GM12801 (cell line): Measurements from ENCODE around the gene MAP2K7.

Experiments used
- CTCF ChIP-seq: IDR thresholded peaks from one replicate; pipeline ENCODE4 v1.5.1; 2011; ENCODE audit warnings: control low read depth; ENCODE audit not compliant: insufficient read length; ENCODE audit errors: extremely low read depth

The MAP2K7 gene

DNA sequence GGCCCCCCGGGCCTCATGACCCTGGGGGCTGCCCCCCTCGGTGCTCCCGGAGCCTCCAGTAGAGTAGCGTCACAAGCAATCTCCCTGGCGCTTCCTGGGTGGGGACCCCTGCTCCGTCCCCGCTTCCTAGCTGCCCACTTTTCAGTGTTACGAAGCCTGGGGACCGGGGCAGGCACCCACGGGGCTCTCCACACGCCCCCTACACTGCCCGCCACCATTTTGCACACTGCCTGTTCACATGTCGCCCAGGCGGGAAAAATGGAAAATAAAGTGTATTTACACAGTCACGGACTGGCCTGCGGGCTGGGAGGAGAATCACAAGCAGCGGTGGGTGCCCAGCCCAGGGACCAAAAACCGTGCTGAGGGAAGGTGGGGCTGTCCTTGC, 39.0 kb upstream of the MAP2K7 start:
- TF ChIP-seq CTCF = no peak

DNA sequence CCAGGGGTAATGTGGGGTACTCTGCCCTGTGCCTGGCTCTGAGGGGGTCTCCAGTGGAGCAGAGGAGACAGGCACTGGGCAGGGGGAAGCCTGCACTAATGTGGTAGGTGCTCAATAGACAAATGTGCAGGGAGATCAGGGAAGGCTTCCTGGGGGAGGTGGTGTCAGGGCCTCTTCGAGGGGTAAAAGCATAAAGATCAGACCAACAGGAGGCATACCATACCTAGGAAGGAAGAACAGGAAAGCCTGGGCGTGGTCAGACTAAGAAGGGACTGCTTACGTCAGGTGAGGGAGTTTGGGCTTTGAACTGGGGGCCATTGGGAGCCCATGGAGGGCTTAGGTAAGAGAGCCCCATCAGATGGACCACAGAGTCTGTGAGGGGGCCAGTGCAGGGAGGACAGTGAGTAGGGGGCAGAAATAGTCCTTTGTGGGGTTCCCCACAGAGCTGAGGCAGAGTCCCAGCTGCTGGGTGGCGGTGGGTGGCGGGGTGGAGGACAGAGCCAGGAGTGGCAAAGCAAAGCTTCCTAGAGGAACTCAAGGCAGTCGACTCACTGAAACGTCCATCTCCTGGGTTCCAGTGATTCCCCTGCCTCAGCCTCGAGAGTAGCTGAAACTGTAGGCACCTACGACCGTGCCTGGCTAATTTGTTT, 38.3 kb upstream of the MAP2K7 start:
- no peak for TF ChIP-seq CTCF

- no peak for TF ChIP-seq CTCF
Measured at GRCh38 chr19:7866399-7867091, 37.1 kb upstream of the MAP2K7 start.

DNA sequence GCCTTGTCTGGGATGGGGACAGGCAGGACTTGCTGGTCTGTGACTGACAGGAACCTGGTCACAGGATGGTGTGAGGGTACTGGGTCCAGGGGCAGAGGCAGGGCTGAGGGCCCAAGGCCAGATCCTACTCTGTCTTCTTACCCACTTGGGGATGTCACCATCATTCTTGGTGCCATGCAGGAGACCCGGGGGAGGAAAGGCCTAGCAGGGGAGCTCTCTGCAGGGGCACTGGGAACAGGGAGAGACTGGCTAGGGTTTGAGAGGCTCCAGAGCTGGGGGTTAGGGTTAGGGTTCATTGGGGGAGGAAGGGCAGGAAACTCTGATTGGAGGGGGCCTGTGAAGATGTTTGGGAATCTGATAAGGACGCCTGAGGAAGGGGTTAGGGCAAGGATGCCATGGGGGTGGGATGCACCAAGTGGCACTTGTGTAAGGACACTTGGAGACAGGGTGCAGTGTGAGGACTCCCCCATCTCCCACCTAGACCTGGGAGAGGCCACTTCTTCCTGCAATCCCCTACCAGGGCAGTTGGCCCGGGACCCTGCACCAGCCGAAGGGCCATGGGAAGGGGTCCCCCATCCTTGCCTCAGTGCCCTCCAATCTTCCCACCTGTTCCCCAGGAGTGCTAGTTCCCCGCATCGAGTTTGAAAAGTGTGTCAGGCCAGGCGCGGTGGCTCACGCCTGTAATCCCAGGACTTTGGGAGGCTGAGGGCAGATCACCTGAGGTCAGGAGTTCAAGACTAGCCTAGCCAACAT, 36.4 kb upstream of the MAP2K7 start:
- no peak for TF ChIP-seq CTCF

DNA sequence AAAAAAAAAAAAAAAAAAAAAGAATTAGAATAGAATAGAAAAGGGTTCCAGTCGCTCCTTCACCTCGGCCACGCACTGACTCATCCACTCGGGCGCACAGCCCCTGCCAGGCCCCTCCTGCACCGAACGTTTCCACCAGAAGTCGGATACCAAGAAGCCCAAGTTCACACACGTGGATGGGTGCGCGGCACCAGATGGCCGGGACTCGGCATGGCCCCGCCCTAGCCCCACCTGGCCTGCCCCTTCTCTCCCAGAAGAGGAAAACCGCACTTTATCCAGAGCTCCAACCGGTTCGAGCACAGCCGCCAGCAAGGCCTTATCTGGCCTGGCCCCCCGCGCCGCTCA, 35.4 kb upstream of the MAP2K7 start:
- TF ChIP-seq CTCF = no peak

DNA sequence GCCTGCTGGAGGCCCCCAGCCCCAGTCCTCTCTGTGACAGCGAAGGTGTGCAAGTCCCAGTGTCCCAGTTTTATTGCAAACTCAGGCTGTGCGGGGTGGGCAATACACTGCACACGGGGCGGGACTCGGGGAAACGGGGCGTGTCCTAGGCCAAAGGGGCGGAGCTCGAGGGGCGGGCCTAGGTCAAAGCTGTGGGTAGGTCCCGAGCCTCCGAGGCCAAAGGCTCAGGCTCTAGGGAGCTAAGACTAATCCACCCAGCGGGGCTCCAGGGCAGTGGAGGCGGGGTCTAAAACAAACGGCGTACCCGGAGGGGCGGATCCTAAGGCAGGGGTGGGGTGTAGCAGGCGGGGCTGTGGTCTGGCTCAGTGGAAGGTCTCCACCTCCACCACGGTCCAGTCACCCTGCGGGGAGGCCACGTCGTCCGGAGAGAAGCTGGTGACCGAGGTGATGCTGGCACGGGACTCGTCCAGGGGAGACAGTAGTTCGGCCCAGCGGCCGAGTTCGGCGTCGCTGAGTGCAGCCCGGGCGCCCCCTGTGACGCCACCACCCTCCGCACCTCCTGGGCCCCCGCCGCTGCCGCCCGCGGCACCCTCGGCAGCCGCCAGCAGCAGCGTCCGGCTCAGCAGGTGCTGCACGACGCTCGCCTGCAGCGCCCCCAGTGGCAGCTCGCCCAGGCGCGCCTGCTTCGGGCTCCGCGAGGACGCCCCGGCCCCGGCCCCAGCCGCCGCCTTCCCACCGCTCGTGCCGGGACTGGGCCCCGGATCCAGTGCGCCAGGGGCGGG, 34.8 kb upstream of the MAP2K7 start:
- TF ChIP-seq CTCF = no peak

- no peak for TF ChIP-seq CTCF
Measured at GRCh38 chr19:7869453-7869909, 34.2 kb upstream of the MAP2K7 start.
